NCI-H1694 (cell line): Measurements from ENCODE around the gene IFT57.

ENCODE experiments used
- DNase-seq: peaks from one replicate; lab custom pipeline; 2025; lab: John Stamatoyannopoulos, UW

The IFT57 gene

GRCh38 chr3:108125550-108126071, 96.6 kb downstream of the IFT57 start:
- no peak for DNase-seq

- DNase-seq: no peak
Observed at GRCh38 chr3:108125153-108125543, 97.1 kb downstream of the IFT57 start.

GRCh38 chr3:108124337-108125152, 97.7 kb downstream of the IFT57 start:
- DNase-seq: no peak

GRCh38 chr3:108123326-108123725, 98.9 kb downstream of the IFT57 start:
- DNase-seq: no peak

- DNase-seq: no peak
Observed at GRCh38 chr3:108122276-108122675, 99.9 kb downstream of the IFT57 start.

GRCh38 chr3:108119398-108120104, 102.7 kb downstream of the IFT57 start:
- DNase-seq: no peak

- DNase-seq: no peak
Observed at GRCh38 chr3:108118038-108118768, 104.0 kb downstream of the IFT57 start.

GRCh38 chr3:108117241-108117775, 104.9 kb downstream of the IFT57 start:
- no peak for DNase-seq

- no peak for DNase-seq
Observed at GRCh38 chr3:108114423-108115065, 107.7 kb downstream of the IFT57 start.

GRCh38 chr3:108113975-108114374, 108.2 kb downstream of the IFT57 start:
- no peak for DNase-seq

- no peak for DNase-seq
Observed at GRCh38 chr3:108110934-108111333, 111.3 kb downstream of the IFT57 start.
